DMS114 treated with DMSO at 0.1 percent for 48 hours (cell line): Measurements from ENCODE around the gene CHPF.

Experiments used
- DNase-seq: peaks from one replicate; lab custom pipeline; 2025; ENCODE audit not compliant: unreplicated experiment; lab: John Stamatoyannopoulos, UW

Gene CHPF

GRCh38 chr2:219567791-219568361 lies 24.3 kb upstream of the CHPF start:
- DNase-seq: no peak

- DNase-seq: no peak
Observed at GRCh38 chr2:219567131-219567530, 23.5 kb upstream of the CHPF start.

- DNase-seq: no peak
Observed at GRCh38 chr2:219566640-219567039, 23.0 kb upstream of the CHPF start.

- DNase-seq: no peak
Observed at GRCh38 chr2:219565130-219566080, 21.8 kb upstream of the CHPF start.

GRCh38 chr2:219563271-219563928 lies 19.8 kb upstream of the CHPF start:
- no peak for DNase-seq

GRCh38 chr2:219562049-219563020 lies 18.7 kb upstream of the CHPF start:
- DNase-seq: no peak

- no peak for DNase-seq
Observed at GRCh38 chr2:219561179-219562048, 17.8 kb upstream of the CHPF start.

GRCh38 chr2:219560893-219561178 lies 17.2 kb upstream of the CHPF start:
- DNase-seq: no peak

GRCh38 chr2:219560037-219560892 lies 16.7 kb upstream of the CHPF start:
- no peak for DNase-seq

- no peak for DNase-seq
Observed at GRCh38 chr2:219559156-219559915, 15.7 kb upstream of the CHPF start.

- no peak for DNase-seq
Observed at GRCh38 chr2:219557791-219558785, 14.5 kb upstream of the CHPF start.

- no peak for DNase-seq
Observed at GRCh38 chr2:219557320-219557719, 13.7 kb upstream of the CHPF start.

GRCh38 chr2:219556413-219556812 lies 12.8 kb upstream of the CHPF start:
- DNase-seq: no peak

- no peak for DNase-seq
Observed at GRCh38 chr2:219555956-219556355, 12.3 kb upstream of the CHPF start.

GRCh38 chr2:219554350-219554749 lies 10.7 kb upstream of the CHPF start:
- no peak for DNase-seq

GRCh38 chr2:219553463-219553963 lies 9.9 kb upstream of the CHPF start:
- no peak for DNase-seq

GRCh38 chr2:219553168-219553417 lies 9.5 kb upstream of the CHPF start:
- DNase-seq: no peak
